ENCODE results near the gene FER. TPM values are rescaled to one million over a fixed set of nuclear protein-coding genes. Genes with fewer than 3 reads are reported as not detected.
"Not testable (repeated sequence)": the region's sequence is repeated elsewhere in the genome, so short reads cannot be mapped to it uniquely, and the experiment has no call there.

FER gene
- total RNA-seq, 1 donor = 36.6 TPM

GRCh38 chr5:109038209-109038840, 290.6 kb downstream of the FER start:
- H3K4me3 ChIP-seq (ENCODE audit: insufficient read depth, low read length) = no peak overlapping the region
- DNase-seq (ENCODE audit: insufficient read length, low spot score, missing footprints) = no peak
- peaks cover 15% of the 10 kb centered on the region for H3K4me1 ChIP-seq (ENCODE audit: insufficient read depth, low read length)
- H3K27ac ChIP-seq (ENCODE audit: low read depth, low read length) = no peak overlapping the region
- H3K9me3 ChIP-seq (ENCODE audit: low read depth, low read length) = no peaks in the 10 kb centered on the region
- no peaks in the 10 kb centered on the region for H3K36me3 ChIP-seq (ENCODE audit: insufficient read depth, low read length)
- no peaks in the 10 kb centered on the region for H3K79me2 ChIP-seq (ENCODE audit: insufficient read depth, low read length)
- no peaks in the 10 kb centered on the region for H3K27me3 ChIP-seq (ENCODE audit: insufficient read depth, low read length)
- no peak overlapping the region for H3K4me2 ChIP-seq (ENCODE audit: insufficient read depth, low read length)
- TF ChIP-seq CTCF (IDR thresholded peaks at IDR 0.05; ENCODE audit: extremely low read depth, low read depth, low read length) = no peak
- no peak overlapping the region for H2AFZ ChIP-seq (ENCODE audit: low read length)
- peaks cover 5% of the 10 kb centered on the region for H4K20me1 ChIP-seq (ENCODE audit: insufficient read depth, low read length)

GRCh38 chr5:109041317-109041716, 293.6 kb downstream of the FER start:
- no peak overlapping the region for H3K27ac ChIP-seq (ENCODE audit: low read depth, low read length)

GRCh38 chr5:109045710-109046109, 298.0 kb downstream of the FER start:
- no peaks in the 10 kb centered on the region for H3K79me2 ChIP-seq (ENCODE audit: insufficient read depth, low read length)
- no peaks in the 10 kb centered on the region for H3K9me3 ChIP-seq (ENCODE audit: low read depth, low read length)
- TF ChIP-seq CTCF (IDR thresholded peaks at IDR 0.05; ENCODE audit: extremely low read depth, low read depth, low read length) = no peak
- H3K4me1 ChIP-seq (ENCODE audit: insufficient read depth, low read length) = peaks cover 8% of the 10 kb centered on the region
- H4K20me1 ChIP-seq (ENCODE audit: insufficient read depth, low read length) = no peaks in the 10 kb centered on the region
- H3K27me3 ChIP-seq (ENCODE audit: insufficient read depth, low read length) = no peaks in the 10 kb centered on the region
- no peak overlapping the region for H2AFZ ChIP-seq (ENCODE audit: low read length)
- H3K27ac ChIP-seq (ENCODE audit: low read depth, low read length) = no peak overlapping the region
- no peak overlapping the region for H3K4me3 ChIP-seq (ENCODE audit: insufficient read depth, low read length)
- no peak overlapping the region for H3K4me2 ChIP-seq (ENCODE audit: insufficient read depth, low read length)
- DNase-seq (ENCODE audit: insufficient read length, low spot score, missing footprints) = no peak
- no peaks in the 10 kb centered on the region for H3K36me3 ChIP-seq (ENCODE audit: insufficient read depth, low read length)

More at GRCh38 chr5:109041317-109041716, 293.6 kb downstream of the FER start:
- H3K4me3 ChIP-seq (ENCODE audit: insufficient read depth, low read length) = no peak overlapping the region
- H3K4me2 ChIP-seq (ENCODE audit: insufficient read depth, low read length) = no peak overlapping the region
- no peaks in the 10 kb centered on the region for H4K20me1 ChIP-seq (ENCODE audit: insufficient read depth, low read length)
- H3K79me2 ChIP-seq (ENCODE audit: insufficient read depth, low read length) = no peaks in the 10 kb centered on the region
- H3K36me3 ChIP-seq (ENCODE audit: insufficient read depth, low read length) = no peaks in the 10 kb centered on the region
- no peak overlapping the region for H2AFZ ChIP-seq (ENCODE audit: low read length)
- no peak for DNase-seq (ENCODE audit: insufficient read length, low spot score, missing footprints)
- no peak for TF ChIP-seq CTCF (IDR thresholded peaks at IDR 0.05; ENCODE audit: extremely low read depth, low read depth, low read length)
- no peaks in the 10 kb centered on the region for H3K9me3 ChIP-seq (ENCODE audit: low read depth, low read length)
- no peaks in the 10 kb centered on the region for H3K27me3 ChIP-seq (ENCODE audit: insufficient read depth, low read length)
- no peaks in the 10 kb centered on the region for H3K4me1 ChIP-seq (ENCODE audit: insufficient read depth, low read length)

GRCh38 chr5:109049565-109049964, 301.9 kb downstream of the FER start:
- H3K4me2 ChIP-seq (ENCODE audit: insufficient read depth, low read length) = no peak overlapping the region
- no peak overlapping the region for H3K27ac ChIP-seq (ENCODE audit: low read depth, low read length)

GRCh38 chr5:109050321-109050720, 302.6 kb downstream of the FER start:
- not testable (repeated sequence) for H3K27ac ChIP-seq (ENCODE audit: low read depth, low read length); H3K9me3 ChIP-seq (ENCODE audit: low read depth, low read length); H3K79me2 ChIP-seq (ENCODE audit: insufficient read depth, low read length); H3K4me1 ChIP-seq (ENCODE audit: insufficient read depth, low read length); DNase-seq (ENCODE audit: insufficient read length, low spot score, missing footprints); H3K27me3 ChIP-seq (ENCODE audit: insufficient read depth, low read length); H4K20me1 ChIP-seq (ENCODE audit: insufficient read depth, low read length); H2AFZ ChIP-seq (ENCODE audit: low read length); H3K36me3 ChIP-seq (ENCODE audit: insufficient read depth, low read length); H3K4me3 ChIP-seq (ENCODE audit: insufficient read depth, low read length); H3K4me2 ChIP-seq (ENCODE audit: insufficient read depth, low read length)

More at GRCh38 chr5:109049565-109049964, 301.9 kb downstream of the FER start:
- H3K27me3 ChIP-seq (ENCODE audit: insufficient read depth, low read length) = no peaks in the 10 kb centered on the region
- peaks cover 8% of the 10 kb centered on the region for H3K4me1 ChIP-seq (ENCODE audit: insufficient read depth, low read length)
- H3K79me2 ChIP-seq (ENCODE audit: insufficient read depth, low read length) = no peaks in the 10 kb centered on the region
- TF ChIP-seq CTCF (IDR thresholded peaks at IDR 0.05; ENCODE audit: extremely low read depth, low read depth, low read length) = no peak
- H3K4me3 ChIP-seq (ENCODE audit: insufficient read depth, low read length) = no peak overlapping the region
- no peaks in the 10 kb centered on the region for H3K36me3 ChIP-seq (ENCODE audit: insufficient read depth, low read length)
- no peak for DNase-seq (ENCODE audit: insufficient read length, low spot score, missing footprints)
- H4K20me1 ChIP-seq (ENCODE audit: insufficient read depth, low read length) = no peaks in the 10 kb centered on the region
- no peaks in the 10 kb centered on the region for H3K9me3 ChIP-seq (ENCODE audit: low read depth, low read length)
- H2AFZ ChIP-seq (ENCODE audit: low read length) = no peak overlapping the region

GRCh38 chr5:109052216-109052615, 304.5 kb downstream of the FER start:
- not testable (repeated sequence) for H4K20me1 ChIP-seq (ENCODE audit: insufficient read depth, low read length); H3K36me3 ChIP-seq (ENCODE audit: insufficient read depth, low read length); H3K4me1 ChIP-seq (ENCODE audit: insufficient read depth, low read length); H3K4me3 ChIP-seq (ENCODE audit: insufficient read depth, low read length); H3K27ac ChIP-seq (ENCODE audit: low read depth, low read length); H3K4me2 ChIP-seq (ENCODE audit: insufficient read depth, low read length); H3K9me3 ChIP-seq (ENCODE audit: low read depth, low read length); H3K27me3 ChIP-seq (ENCODE audit: insufficient read depth, low read length); H2AFZ ChIP-seq (ENCODE audit: low read length); H3K79me2 ChIP-seq (ENCODE audit: insufficient read depth, low read length); DNase-seq (ENCODE audit: insufficient read length, low spot score, missing footprints)
